Adrenal gland (tissue), 12 donors: Measurements from ENCODE around the gene SESN1. TPM values are rescaled to one million over a fixed set of nuclear protein-coding genes. Genes with fewer than 3 reads are reported as not detected.

Source experiments
- DNase-seq, 7 donors: peaks; one replicate each; pipeline ENCODE4 v3.0.0-alpha.2; 2019 to 2020
- H3K27ac ChIP-seq, 5 donors: fragments of 200-600 bp; sonication (generic) in 4 of 5; 1 replicate in 3 of 5; 2 replicates in 2 of 5; pipeline versions ENCODE4 v1.5.1 to v1.8.0; 2016 to 2020; ENCODE audit warnings: mild to moderate bottlenecking in 1 of 5
- H3K27me3 ChIP-seq: fragments of 200-600 bp; 2 replicates; pipeline ENCODE4 v1.8.0; 2021
- H3K36me3 ChIP-seq, 2 donors: fragments of 200-600 bp; replicated peaks in 1 of 2; 1 replicate in 1 of 2; 2 replicates in 1 of 2; pipeline versions ENCODE4 v1.5.1 to v1.8.0; 2018 to 2022
- H3K4me1 ChIP-seq, 2 donors: fragments of 200-600 bp; replicated peaks in 1 of 2; 1 replicate in 1 of 2; 2 replicates in 1 of 2; pipeline versions ENCODE4 v1.5.1 to v1.8.0; 2018 to 2021
- H3K4me3 ChIP-seq, 4 donors: fragments of 200-600 bp; sonication (generic) in 3 of 4; one replicate each; pipeline ENCODE4 v1.5.1; 2016 to 2018
- H3K9me3 ChIP-seq, 3 donors: fragments of 200-600 bp; sonication (generic) in 1 of 3; replicated peaks in 1 of 3; 1 replicate in 2 of 3; 2 replicates in 1 of 3; pipeline versions ENCODE4 v1.5.1 to v1.8.0; 2016 to 2021
- POLR2A ChIP-seq, 2 donors: fragments of 450-650 bp; IDR thresholded peaks; one replicate each; pipeline ENCODE4 v1.6.1; 2017; ENCODE audit warnings: antibody characterized with exemption in 2 of 2, mild to moderate bottlenecking in 2 of 2, moderate library complexity in 1 of 2
- WGBS, 4 donors: extraction: QIAGEN DNeasy Blood & Tissue Kit in 2 of 4; methylation state at CpG; one replicate each; pipeline versions ENCODE4 v1.1.5 to v1.1.7; 2013 to 2017; 5-methylcytosine and 5-hydroxymethylcytosine counted together
- intact Hi-C, 2 donors: fragments of 100-400 bp; cut with DNase I; formaldehyde crosslinking; loops; one replicate each; pipeline versions ENCODE4 v1.14.1 to v1.15.0; 2022 to 2023
- polyA plus RNA-seq, 3 donors: library from polyadenylated mRNA; stranded (reverse); fragments of 200-250 nt in 2 of 3; fragments of 350-450 nt in 1 of 3; fragmentation: Illumina TruSeq in 1 of 3; extraction: RNeasy Lipid Tissue Mini Kit (QIAGEN cat#74804) in 1 of 3; gene quantifications; one replicate each; pipeline ENCODE4 v1.2.3, GENCODE V29; 2013 to 2014
- total RNA-seq, 9 donors: library from RNA; depleted of rRNA in 4 of 9; stranded (reverse); fragments of >200 nt in 4 of 9; fragments of 120-200 nt in 1 of 9; fragmentation: NEBNext Ultra II Directional in 1 of 9; extraction: Animal tissue kit (Norgen Biotek cat#: 25700) in 1 of 9; gene quantifications; one replicate each; pipeline versions ENCODE4 v1.1.0 to v1.2.4, GENCODE V29; 2013 to 2023
- TF ChIP-seq, protein P1 (sequence below), 6 experiments: fragments of 450-650 bp in 4 of 6; fragments of 200-600 bp in 2 of 6; sonication (generic) in 1 of 6; IDR thresholded peaks; 1 replicate in 5 of 6; 2 replicates in 1 of 6; pipeline versions ENCODE4 v1.5.1 to v1.8.0; 2016 to 2021; ENCODE audit warnings: antibody characterized with exemption in 6 of 6, mild to moderate bottlenecking in 2 of 6, moderate library complexity in 1 of 6
- donor health status: healthy with polysubstance abuse.
- donor health status: Bipolar disorder and iron deficiency.
- donor health status: DM: yes; HTN: yes; CAD: no.
- donor health status: DM: no; HTN: no; CAD: no.
- donor health status: DM: no; HTN: no; CAD: no.
- donor health status: DM: yes; HTN: yes; CAD: no.

SESN1 gene
- total and polyA plus RNA-seq, 12 donors: 14.2 to 72.7 (median 42.5) TPM

- no peaks in the 10 kb centered on the region for H3K27me3 ChIP-seq
- no peak for DNase-seq
- no peak overlapping the region for H3K4me3 ChIP-seq
- H3K36me3 ChIP-seq: no peaks in the 10 kb centered on the region
- no peak for TF ChIP-seq POLR2A (IDR thresholded peaks at IDR 0.05)
- TF ChIP-seq, protein P1, sequence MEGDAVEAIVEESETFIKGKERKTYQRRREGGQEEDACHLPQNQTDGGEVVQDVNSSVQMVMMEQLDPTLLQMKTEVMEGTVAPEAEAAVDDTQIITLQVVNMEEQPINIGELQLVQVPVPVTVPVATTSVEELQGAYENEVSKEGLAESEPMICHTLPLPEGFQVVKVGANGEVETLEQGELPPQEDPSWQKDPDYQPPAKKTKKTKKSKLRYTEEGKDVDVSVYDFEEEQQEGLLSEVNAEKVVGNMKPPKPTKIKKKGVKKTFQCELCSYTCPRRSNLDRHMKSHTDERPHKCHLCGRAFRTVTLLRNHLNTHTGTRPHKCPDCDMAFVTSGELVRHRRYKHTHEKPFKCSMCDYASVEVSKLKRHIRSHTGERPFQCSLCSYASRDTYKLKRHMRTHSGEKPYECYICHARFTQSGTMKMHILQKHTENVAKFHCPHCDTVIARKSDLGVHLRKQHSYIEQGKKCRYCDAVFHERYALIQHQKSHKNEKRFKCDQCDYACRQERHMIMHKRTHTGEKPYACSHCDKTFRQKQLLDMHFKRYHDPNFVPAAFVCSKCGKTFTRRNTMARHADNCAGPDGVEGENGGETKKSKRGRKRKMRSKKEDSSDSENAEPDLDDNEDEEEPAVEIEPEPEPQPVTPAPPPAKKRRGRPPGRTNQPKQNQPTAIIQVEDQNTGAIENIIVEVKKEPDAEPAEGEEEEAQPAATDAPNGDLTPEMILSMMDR (IDR thresholded peaks at IDR 0.05): no peak
- intact Hi-C loops: no loop called here
- H3K9me3 ChIP-seq: no peaks in the 10 kb centered on the region
- 92 to 100% (median 99%) methylated on average over 1 of the region's 1 CpG for WGBS, 4 donors
- H3K27ac ChIP-seq: no peak overlapping the region
- H3K4me1 ChIP-seq: no peaks in the 10 kb centered on the region
Measured at GRCh38 chr6:108974201-108974600, 120.4 kb downstream of the SESN1 start.

GRCh38 chr6:108969776-108970175, 124.9 kb downstream of the SESN1 start:
- Histone ChIP-seq H3K27me3 (no peaks in the 10 kb centered on the region), H3K4me1 (peaks cover 0 to 6% of the 10 kb centered on the region in 2 donors), H3K27ac (no peak overlapping the region), H3K4me3 (no peak overlapping the region), H3K36me3 (no peaks in the 10 kb centered on the region), H3K9me3 (no peaks in the 10 kb centered on the region)
- intact Hi-C loops: no loop called here
- 75 to 85% (median 80%) methylated on average over 2 of the region's 2 CpGs for WGBS, 4 donors
- DNase-seq: peak in 4 of 7 donors; percentile 30 to 45 (median 38)
- no peak for TF ChIP-seq POLR2A (IDR thresholded peaks at IDR 0.05)
- TF ChIP-seq, protein P1 (IDR thresholded peaks at IDR 0.05): no peak

GRCh38 chr6:108968325-108969316, 126.0 kb downstream of the SESN1 start:
- intact Hi-C loops: no loop called here
- no peak overlapping the region for H3K4me3 ChIP-seq
- H3K36me3 ChIP-seq: no peaks in the 10 kb centered on the region
- WGBS, 4 donors: 84 to 89% (median 87%) methylated on average over 14 of the region's 14 CpGs
- no peak for DNase-seq
- no peaks in the 10 kb centered on the region for H3K27me3 ChIP-seq
- peak overlapping the region in 1 of 5 donors; percentile 64 for H3K27ac ChIP-seq
- TF ChIP-seq, protein P1 (IDR thresholded peaks at IDR 0.05): no peak
- no peak for TF ChIP-seq POLR2A (IDR thresholded peaks at IDR 0.05)
- no peaks in the 10 kb centered on the region for H3K9me3 ChIP-seq
- H3K4me1 ChIP-seq: peaks cover 0 to 6% of the 10 kb centered on the region in 2 donors

DNA sequence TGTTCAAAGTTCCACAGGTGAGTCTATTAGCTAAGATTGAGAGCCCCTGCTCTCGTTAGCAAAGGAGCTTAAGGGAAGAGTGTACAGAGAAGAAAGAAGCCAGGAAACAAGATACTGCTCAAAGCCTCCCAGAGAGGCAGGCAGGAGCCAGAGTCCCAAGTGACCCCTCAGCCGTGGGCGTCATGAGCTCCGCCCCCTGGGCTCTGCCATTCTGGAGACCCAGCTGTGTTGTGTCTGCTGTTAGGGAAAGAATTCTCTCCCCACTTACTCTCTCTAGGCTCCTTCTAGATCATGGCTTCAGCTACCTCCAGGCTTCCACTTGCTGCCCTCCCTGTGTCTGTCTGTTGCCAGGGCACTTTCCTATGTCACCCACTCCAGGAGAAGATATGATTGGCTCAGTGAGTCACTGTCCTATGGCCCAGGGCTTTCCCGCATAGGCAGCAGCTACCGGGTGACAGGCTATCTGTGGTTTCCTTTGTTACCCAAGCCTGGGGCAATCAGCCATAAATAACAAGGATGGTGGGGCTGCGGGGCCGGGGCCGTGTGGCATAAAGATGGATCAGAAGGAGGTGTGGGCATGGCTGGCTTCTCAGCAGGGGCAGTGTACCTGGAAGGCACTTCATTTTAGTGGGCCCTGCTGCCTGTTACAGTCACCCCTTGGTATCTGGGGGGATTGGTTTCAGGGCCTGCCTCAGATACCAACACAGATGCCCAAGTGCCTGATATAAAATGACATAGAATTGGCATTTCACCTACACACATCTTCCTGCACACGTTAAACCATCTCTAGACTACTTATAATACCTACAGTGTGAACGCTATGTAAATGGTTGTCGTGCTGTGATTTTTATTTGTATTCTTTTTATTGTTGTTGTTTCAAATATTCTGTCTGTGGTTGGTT, 127.5 kb downstream of the SESN1 start:
- Histone ChIP-seq H3K4me1 (peaks cover 0 to 6% of the 10 kb centered on the region in 2 donors), H3K27me3 (no peaks in the 10 kb centered on the region), H3K36me3 (no peaks in the 10 kb centered on the region), H3K27ac (peak overlapping the region in 1 of 5 donors; percentile 50), H3K4me3 (no peak overlapping the region), H3K9me3 (no peaks in the 10 kb centered on the region)
- intact Hi-C loops: no loop called here
- DNase-seq: peak in 5 of 7 donors; percentile 21 to 74 (median 40)
- TF ChIP-seq POLR2A (IDR thresholded peaks at IDR 0.05): no peak
- TF ChIP-seq, protein P1 (IDR thresholded peaks at IDR 0.05): no peak
- WGBS, 4 donors: 65 to 77% (median 73%) methylated on average over 12 of the region's 12 CpGs
